Trophoblast cell (in vitro differentiated cells and primary cell): ENCODE data around the gene ADGRF1.
A peak's percentile ranks its signal among the peaks of the same experiment; 100 is the strongest.

ENCODE experiments used
- DNase-seq, 2 donors: peaks; one replicate each; pipeline ENCODE4 v3.0.0-alpha.2; 2016
- H2AFZ ChIP-seq: 2 replicates; pipeline ENCODE4 v1.6.1; 2013; ENCODE audit warnings: low read length, moderate library complexity, mild to moderate bottlenecking; ENCODE audit not compliant: insufficient read depth, poor library complexity
- H2AK5ac ChIP-seq: 2 replicates; pipeline ENCODE4 v1.6.1; 2013; ENCODE audit warnings: mild to moderate bottlenecking, low read length
- H2BK120ac ChIP-seq: 2 replicates; pipeline ENCODE4 v1.6.1; 2013; ENCODE audit warnings: low read length, mild to moderate bottlenecking, moderate library complexity; ENCODE audit not compliant: insufficient read depth, poor library complexity
- H2BK12ac ChIP-seq: 2 replicates; pipeline ENCODE4 v1.6.1; 2013; ENCODE audit warnings: mild to moderate bottlenecking, low read length, moderate library complexity
- H2BK5ac ChIP-seq: 2 replicates; pipeline ENCODE4 v1.6.1; 2013; ENCODE audit warnings: low read length, low read depth, moderate library complexity, mild to moderate bottlenecking; ENCODE audit not compliant: poor library complexity
- H3K14ac ChIP-seq: 2 replicates; pipeline ENCODE4 v1.6.1; 2013; ENCODE audit warnings: mild to moderate bottlenecking, low read length
- H3K18ac ChIP-seq: 2 replicates; pipeline ENCODE4 v1.6.1; 2013; ENCODE audit warnings: mild to moderate bottlenecking, low read length
- H3K23ac ChIP-seq: 2 replicates; pipeline ENCODE4 v1.6.1; 2013; ENCODE audit warnings: low read length
- H3K27ac ChIP-seq: 2 replicates; pipeline ENCODE4 v1.5.1; 2013; ENCODE audit warnings: low read depth, mild to moderate bottlenecking, inconsistent platforms, low read length, moderate library complexity
- H3K27me3 ChIP-seq: 2 replicates; pipeline ENCODE4 v1.6.1; 2013; ENCODE audit warnings: inconsistent platforms, mild to moderate bottlenecking, low read length, moderate library complexity; ENCODE audit not compliant: insufficient read depth
- H3K36me3 ChIP-seq, 2 experiments: 1 replicate in 1 of 2; 2 replicates in 1 of 2; pipeline ENCODE4 v1.6.1; 2013; ENCODE audit warnings: low read length in 2 of 2, mild to moderate bottlenecking in 2 of 2, moderate library complexity in 1 of 2; ENCODE audit not compliant: insufficient read depth in 2 of 2, control insufficient read depth in 1 of 2
- H3K4ac ChIP-seq: 2 replicates; pipeline ENCODE4 v1.6.1; 2013; ENCODE audit warnings: low read depth, mild to moderate bottlenecking, low read length, moderate library complexity
- H3K4me1 ChIP-seq, 2 experiments: 1 replicate in 1 of 2; 2 replicates in 1 of 2; pipeline ENCODE4 v1.6.1; 2013; ENCODE audit warnings: low read length in 2 of 2, mild to moderate bottlenecking in 2 of 2, moderate library complexity in 1 of 2; ENCODE audit not compliant: insufficient read depth in 2 of 2, control insufficient read depth in 1 of 2
- H3K4me2 ChIP-seq: 2 replicates; pipeline ENCODE4 v1.6.1; 2013; ENCODE audit warnings: inconsistent platforms, mild to moderate bottlenecking, low read length, moderate library complexity
- H3K4me3 ChIP-seq: 2 replicates; pipeline ENCODE4 v1.5.1; 2013; ENCODE audit warnings: mild to moderate bottlenecking, low read depth, low read length, inconsistent platforms
- H3K79me1 ChIP-seq: one replicate; pipeline ENCODE4 v1.6.1; 2013; ENCODE audit warnings: low read length
- H3K79me2 ChIP-seq: 2 replicates; pipeline ENCODE4 v1.6.1; 2013; ENCODE audit warnings: low read length, mild to moderate bottlenecking; ENCODE audit not compliant: control insufficient read depth, insufficient read depth, poor library complexity
- H3K9ac ChIP-seq: 2 replicates; pipeline ENCODE4 v1.6.1; 2013; ENCODE audit warnings: mild to moderate bottlenecking, low read length
- H3K9me3 ChIP-seq: 2 replicates; pipeline ENCODE4 v1.6.1; 2013; ENCODE audit warnings: low read depth, mild to moderate bottlenecking, control low read depth, inconsistent platforms, low read length; ENCODE audit not compliant: insufficient read depth
- H4K12ac ChIP-seq: 2 replicates; pipeline ENCODE4 v1.6.1; 2013; ENCODE audit warnings: low read depth, mild to moderate bottlenecking, low read length, moderate library complexity
- H4K8ac ChIP-seq: 2 replicates; pipeline ENCODE4 v1.6.1; 2013; ENCODE audit warnings: low read depth, mild to moderate bottlenecking, low read length, moderate library complexity
- H4K91ac ChIP-seq: one replicate; pipeline ENCODE4 v1.6.1; 2013; ENCODE audit warnings: low read depth, mild to moderate bottlenecking, low read length, moderate library complexity
- WGBS: extraction: QIAGEN DNeasy Blood & Tissue Kit; methylation state at CpG from one replicate; pipeline ENCODE4 v1.1.7; 2013; ENCODE audit warnings: missing lambda C conversion rate; ENCODE audit not compliant: insufficient read length, insufficient coverage; ENCODE audit errors: extremely low coverage; 5-methylcytosine and 5-hydroxymethylcytosine counted together

ADGRF1 gene

DNA sequence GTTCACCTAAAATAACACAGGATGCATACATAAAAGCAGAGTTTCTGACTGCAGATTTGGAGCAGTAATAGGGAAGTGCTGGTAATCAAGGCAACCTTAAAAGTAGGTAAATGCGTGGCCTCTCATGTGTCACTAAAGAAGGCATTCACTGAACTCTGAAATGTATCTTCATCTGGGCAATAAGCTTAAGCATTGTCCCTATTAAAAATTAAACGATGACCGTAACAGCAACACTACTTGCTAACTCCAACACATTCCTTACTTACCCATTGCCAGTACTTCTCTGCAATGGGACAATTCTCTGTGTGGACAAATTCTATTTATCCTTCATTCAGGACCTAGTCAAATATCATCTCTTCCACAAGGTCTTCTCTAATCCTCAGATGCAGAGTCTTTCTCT, 19.9 kb downstream of the ADGRF1 start:
- Histone ChIP-seq H2AK5ac (no peak overlapping the region), H4K12ac (no peak overlapping the region), H3K4me3 (no peak overlapping the region), H2BK12ac (no peak overlapping the region), H3K4me1 (no peaks in the 10 kb centered on the region), H2AFZ (no peak overlapping the region), H3K4ac (no peak overlapping the region), H3K23ac (no peak overlapping the region), H4K8ac (no peak overlapping the region), H3K36me3 (no peaks in the 10 kb centered on the region), H3K18ac (no peak overlapping the region), H3K27me3 (no peaks in the 10 kb centered on the region), H2BK120ac (no peak overlapping the region), H3K9me3 (no peaks in the 10 kb centered on the region), H3K27ac (no peak overlapping the region), H3K14ac (no peak overlapping the region), H3K9ac (no peak overlapping the region), H4K91ac (no peak overlapping the region), H3K79me2 (no peaks in the 10 kb centered on the region), H2BK5ac (no peak overlapping the region), H3K4me2 (no peak overlapping the region), H3K79me1 (no peaks in the 10 kb centered on the region)
- no peak for DNase-seq
- no CpG with 5 or more reads among the region's 3 CpGs for WGBS

DNA sequence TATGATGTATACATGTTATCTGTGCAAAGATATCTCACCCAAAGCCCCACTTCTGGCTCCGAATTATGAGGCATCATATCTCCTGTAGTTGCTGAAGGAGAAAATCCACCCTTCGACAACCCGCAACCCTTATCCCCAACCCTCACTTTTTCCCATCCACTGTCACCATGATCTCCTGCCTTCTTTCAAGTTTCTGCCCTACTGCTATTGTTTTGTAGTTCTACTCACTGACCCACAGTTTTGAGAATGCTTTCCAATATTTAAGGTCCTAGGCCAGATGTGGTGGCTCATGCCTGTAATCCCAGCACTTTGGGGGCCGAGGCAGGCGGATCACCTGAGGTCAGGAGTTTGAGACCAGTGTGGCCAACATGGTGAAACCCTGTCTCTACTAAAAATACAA, 22.2 kb downstream of the ADGRF1 start:
- Histone ChIP-seq H2BK12ac (no peak overlapping the region), H2AFZ (no peak overlapping the region), H3K14ac (no peak overlapping the region), H2BK120ac (no peak overlapping the region), H3K36me3 (no peaks in the 10 kb centered on the region), H3K23ac (no peak overlapping the region), H4K12ac (no peak overlapping the region), H3K4me2 (no peak overlapping the region), H3K79me1 (no peaks in the 10 kb centered on the region), H2AK5ac (no peak overlapping the region), H3K4me1 (peaks cover 0 to 3% of the 10 kb centered on the region in 2 experiments), H3K18ac (no peak overlapping the region), H3K9ac (no peak overlapping the region), H3K4ac (no peak overlapping the region), H2BK5ac (no peak overlapping the region), H4K8ac (no peak overlapping the region), H3K79me2 (no peaks in the 10 kb centered on the region), H3K27me3 (no peaks in the 10 kb centered on the region), H4K91ac (no peak overlapping the region), H3K27ac (no peak overlapping the region), H3K9me3 (no peaks in the 10 kb centered on the region), H3K4me3 (no peak overlapping the region)
- no peak for DNase-seq
- no CpG with 5 or more reads among the region's 5 CpGs for WGBS

DNA sequence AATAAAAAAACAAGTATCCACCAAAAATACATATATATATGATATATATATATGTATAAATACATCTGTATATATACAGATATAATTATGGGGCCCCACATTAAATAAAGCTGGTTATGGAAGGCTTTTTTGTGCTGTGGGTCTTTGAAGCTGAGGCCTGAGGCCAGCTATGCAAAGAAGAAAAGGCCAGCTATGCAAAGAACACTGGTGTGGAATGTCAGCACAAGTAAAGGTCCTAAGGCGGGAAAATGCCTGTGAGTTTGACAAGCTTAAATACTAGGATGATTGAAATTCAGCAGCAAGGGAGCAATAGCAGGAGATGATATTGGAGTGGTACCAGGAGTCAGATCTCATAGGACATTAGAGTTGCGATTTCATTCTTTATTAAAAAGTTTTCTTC, 25.2 kb downstream of the ADGRF1 start:
- Histone ChIP-seq H2AK5ac (no peak overlapping the region), H4K12ac (no peak overlapping the region), H3K14ac (no peak overlapping the region), H3K4ac (no peak overlapping the region), H3K4me3 (no peak overlapping the region), H2AFZ (no peak overlapping the region), H4K91ac (no peak overlapping the region), H3K9me3 (no peaks in the 10 kb centered on the region), H3K27ac (no peak overlapping the region), H2BK12ac (no peak overlapping the region), H3K4me2 (no peak overlapping the region), H3K79me1 (no peaks in the 10 kb centered on the region), H4K8ac (no peak overlapping the region), H2BK120ac (no peak overlapping the region), H3K27me3 (no peaks in the 10 kb centered on the region), H3K18ac (no peak overlapping the region), H3K9ac (no peak overlapping the region), H2BK5ac (no peak overlapping the region), H3K4me1 (peaks cover 0 to 3% of the 10 kb centered on the region in 2 experiments), H3K79me2 (no peaks in the 10 kb centered on the region), H3K23ac (no peak overlapping the region), H3K36me3 (no peaks in the 10 kb centered on the region)
- WGBS: no CpG with 5 or more reads among the region's 2 CpGs
- DNase-seq: peak; percentile 22 to 56

DNA sequence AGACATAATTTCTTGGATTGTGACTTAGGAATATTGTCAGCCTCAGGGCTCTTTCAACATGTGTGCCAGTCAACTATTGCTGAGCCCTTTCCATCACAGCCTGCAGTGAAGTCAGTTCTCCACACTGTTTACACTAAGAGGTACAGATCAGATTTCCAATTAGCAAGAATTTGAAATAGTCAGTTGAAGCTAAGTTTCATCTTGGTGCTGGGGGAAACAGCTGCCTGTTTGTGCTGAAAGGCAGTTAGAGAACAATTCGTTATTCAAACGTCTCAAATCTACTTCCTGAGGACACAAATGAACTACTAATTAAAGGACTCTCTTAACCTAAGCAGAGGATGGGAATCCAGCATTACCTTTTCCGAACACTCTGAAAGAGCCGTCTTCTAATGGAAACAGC, 25.9 kb downstream of the ADGRF1 start:
- Histone ChIP-seq H3K27me3 (no peaks in the 10 kb centered on the region), H3K4me1 (peaks cover 0 to 3% of the 10 kb centered on the region in 2 experiments), H3K4me3 (no peak overlapping the region), H3K23ac (no peak overlapping the region), H2BK5ac (no peak overlapping the region), H2AK5ac (no peak overlapping the region), H2BK12ac (no peak overlapping the region), H3K18ac (no peak overlapping the region), H4K91ac (no peak overlapping the region), H3K14ac (no peak overlapping the region), H3K9ac (no peak overlapping the region), H3K27ac (no peak overlapping the region), H2BK120ac (no peak overlapping the region), H3K79me2 (no peaks in the 10 kb centered on the region), H3K36me3 (no peaks in the 10 kb centered on the region), H3K79me1 (no peaks in the 10 kb centered on the region), H3K4ac (no peak overlapping the region), H3K9me3 (no peaks in the 10 kb centered on the region), H4K12ac (no peak overlapping the region), H4K8ac (no peak overlapping the region), H2AFZ (no peak overlapping the region), H3K4me2 (no peak overlapping the region)
- WGBS: no CpG with 5 or more reads among the region's 4 CpGs
- DNase-seq: no peak
